Liver (tissue), 9 donors: ENCODE data around the gene TRNAU1AP. TPM values are rescaled to one million over a fixed set of nuclear protein-coding genes. Genes with fewer than 3 reads are reported as not detected.

Experiments
- DNase-seq: peaks from one replicate; pipeline ENCODE4 v3.0.0-alpha.2; 2017; ENCODE audit warnings: low spot score
- H3K27ac ChIP-seq, 2 donors: one replicate each; pipeline ENCODE4 v1.7.0; 2013; ENCODE audit warnings: inconsistent platforms in 2 of 2, low read length in 2 of 2, control low read depth in 1 of 2, low read depth in 1 of 2, mild to moderate bottlenecking in 1 of 2
- H3K27me3 ChIP-seq, 4 donors: one replicate each; pipeline versions ENCODE4 v1.6.1 to v1.7.0; 2013; ENCODE audit warnings: low read length in 3 of 4, inconsistent platforms in 1 of 4, mild to moderate bottlenecking in 1 of 4, moderate library complexity in 1 of 4; ENCODE audit not compliant: control insufficient read depth in 4 of 4, insufficient read depth in 4 of 4
- H3K36me3 ChIP-seq, 4 donors: one replicate each; pipeline versions ENCODE4 v1.6.1 to v1.7.0; 2013; ENCODE audit warnings: low read length in 3 of 4, mild to moderate bottlenecking in 3 of 4, low read depth in 1 of 4, moderate library complexity in 1 of 4; ENCODE audit not compliant: control insufficient read depth in 4 of 4, insufficient read depth in 3 of 4
- H3K4me1 ChIP-seq, 4 donors: one replicate each; pipeline versions ENCODE4 v1.6.1 to v1.7.0; 2013; ENCODE audit warnings: low read length in 3 of 4, mild to moderate bottlenecking in 3 of 4, moderate library complexity in 1 of 4; ENCODE audit not compliant: control insufficient read depth in 4 of 4, insufficient read depth in 4 of 4
- H3K4me3 ChIP-seq, 3 donors: one replicate each; pipeline versions ENCODE4 v1.6.1 to v1.7.0; 2013; ENCODE audit warnings: low read length in 3 of 3, control low read depth in 1 of 3, low read depth in 1 of 3, mild to moderate bottlenecking in 1 of 3
- H3K9ac ChIP-seq, 2 donors: one replicate each; pipeline ENCODE4 v1.7.0; 2013; ENCODE audit warnings: low read length in 2 of 2, mild to moderate bottlenecking in 2 of 2, moderate library complexity in 2 of 2, control low read depth in 1 of 2, low read depth in 1 of 2
- H3K9me3 ChIP-seq, 4 donors: one replicate each; pipeline versions ENCODE4 v1.6.1 to v1.7.0; 2013; ENCODE audit warnings: low read length in 3 of 4; ENCODE audit not compliant: control insufficient read depth in 4 of 4
- ATF3 ChIP-seq: IDR thresholded peaks from 2 replicates; pipeline ENCODE4 v1.6.1; 2016; ENCODE audit warnings: antibody characterized with exemption
- CTCF ChIP-seq: fragments of 150-350 bp; IDR thresholded peaks from 2 replicates; pipeline ENCODE4 v1.5.1; 2017; ENCODE audit warnings: improper control_type of control experiment, low read depth, low read length; ENCODE audit not compliant: missing input control
- FOXA1 ChIP-seq: IDR thresholded peaks from 2 replicates; pipeline ENCODE4 v1.6.1; 2016; ENCODE audit warnings: antibody characterized with exemption
- FOXA2 ChIP-seq: IDR thresholded peaks from 2 replicates; pipeline ENCODE4 v1.6.1; 2016; ENCODE audit warnings: antibody characterized with exemption
- GABPA ChIP-seq, 2 donors: IDR thresholded peaks in 1 of 2; conservative IDR thresholded peaks in 1 of 2; 2 replicates each; pipeline ENCODE4 v1.6.1; 2016; ENCODE audit warnings: antibody characterized with exemption in 2 of 2, mild to moderate bottlenecking in 1 of 2, moderate library complexity in 1 of 2
- HNF4A ChIP-seq, 2 donors: conservative IDR thresholded peaks; 2 replicates each; pipeline ENCODE4 v1.6.1; 2016; ENCODE audit warnings: antibody characterized with exemption in 2 of 2, mild to moderate bottlenecking in 2 of 2
- HNF4G ChIP-seq: IDR thresholded peaks from 2 replicates; pipeline ENCODE4 v1.6.1; 2016; ENCODE audit warnings: antibody characterized with exemption
- JUND ChIP-seq, 2 donors: IDR thresholded peaks; 2 replicates each; pipeline ENCODE4 v1.6.1; 2016; ENCODE audit warnings: antibody characterized with exemption in 2 of 2
- MAX ChIP-seq: IDR thresholded peaks from 2 replicates; pipeline ENCODE4 v1.6.1; 2016; ENCODE audit warnings: antibody characterized with exemption
- NR2F2 ChIP-seq: IDR thresholded peaks from 2 replicates; pipeline ENCODE4 v1.6.1; 2016; ENCODE audit warnings: antibody characterized with exemption
- RAD21 ChIP-seq, 2 donors: IDR thresholded peaks; 2 replicates each; pipeline ENCODE4 v1.6.1; 2016; ENCODE audit warnings: antibody characterized with exemption in 2 of 2, mild to moderate bottlenecking in 2 of 2
- REST ChIP-seq: IDR thresholded peaks from 2 replicates; pipeline ENCODE4 v1.6.1; 2016; ENCODE audit warnings: antibody characterized with exemption, mild to moderate bottlenecking
- RXRA ChIP-seq, 2 donors: IDR thresholded peaks; 2 replicates each; pipeline ENCODE4 v1.6.1; 2017 to 2018; ENCODE audit warnings: antibody characterized with exemption in 2 of 2, mild to moderate bottlenecking in 1 of 2
- SP1 ChIP-seq: IDR thresholded peaks from 2 replicates; pipeline ENCODE4 v1.6.1; 2018; ENCODE audit warnings: antibody characterized with exemption, mild to moderate bottlenecking
- TAF1 ChIP-seq: conservative IDR thresholded peaks from 2 replicates; pipeline ENCODE4 v1.6.1; 2016; ENCODE audit warnings: antibody characterized with exemption, mild to moderate bottlenecking
- YY1 ChIP-seq: IDR thresholded peaks from 2 replicates; pipeline ENCODE4 v1.6.1; 2016; ENCODE audit warnings: antibody characterized with exemption, mild to moderate bottlenecking
- ZBTB33 ChIP-seq: IDR thresholded peaks from 2 replicates; pipeline ENCODE4 v1.6.1; 2016; ENCODE audit warnings: antibody characterized with exemption
- WGBS: extraction: QIAGEN DNeasy Blood & Tissue Kit; methylation state at CpG from one replicate; pipeline ENCODE4 v1.1.7; 2013; 5-methylcytosine and 5-hydroxymethylcytosine counted together
- polyA plus RNA-seq, 2 donors: library from polyadenylated mRNA; stranded (reverse) in 1 of 2; unstranded in 1 of 2; fragments of 200-250 nt in 1 of 2; fragments of >200 nt in 1 of 2; fragmentation: Nextera tagmentation in 1 of 2; extraction: Ambion mirVana in 1 of 2; gene quantifications; one replicate each; pipeline versions ENCODE4 v1.2.1 to v1.2.3, GENCODE V29; 2013 to 2015
- total RNA-seq, 2 donors: library from RNA; depleted of rRNA; stranded (reverse); fragments of >200 nt; gene quantifications; one replicate each; pipeline ENCODE4 v1.2.3, GENCODE V29; 2014
- donor health status: healthy.
- donor health status: healthy.
- donor health status: healthy.
- donor health status: healthy.
- donor health status: healthy.

TRNAU1AP gene
- total and polyA plus RNA-seq, 4 donors, result 5.6 to 12.0 (median 8.8) TPM

GRCh38 chr1:28578696-28579218, 25.9 kb downstream of the TRNAU1AP start:
- DNase-seq, result no peak
- 87% methylated on average over 6 of the region's 6 CpGs for WGBS
- no peak overlapping the region for H3K27ac ChIP-seq
- H3K9ac ChIP-seq, result no peak overlapping the region
- H3K4me3 ChIP-seq, result no peak overlapping the region
- TF ChIP-seq HNF4A (conservative IDR thresholded peaks at IDR 0.05) (no peak), RAD21 (IDR thresholded peaks at IDR 0.05) (no peak), HNF4G (no peak), YY1 (no peak), JUND (IDR thresholded peaks at IDR 0.05) (no peak), RXRA (IDR thresholded peaks at IDR 0.05) (no peak), FOXA2 (no peak), ATF3 (no peak), GABPA (IDR thresholded peaks at IDR 0.05 in 1 of 2, conservative IDR thresholded peaks at IDR 0.05 in 1 of 2) (no peak), FOXA1 (no peak), TAF1 (no peak), SP1 (no peak), REST (no peak), ZBTB33 (no peak), MAX (no peak), NR2F2 (no peak)
- no peaks in the 10 kb centered on the region for H3K9me3 ChIP-seq
- H3K27me3 ChIP-seq, result no peaks in the 10 kb centered on the region
- H3K4me1 ChIP-seq, result peaks cover 0 to 28% (median 13%) of the 10 kb centered on the region in 4 donors
- H3K36me3 ChIP-seq, result peaks cover 2 to 24% (median 20%) of the 10 kb centered on the region in 4 donors

GRCh38 chr1:28579401-28579800, 26.5 kb downstream of the TRNAU1AP start:
- DNase-seq, result no peak
- WGBS, result 91% methylated on average over 1 of the region's 1 CpG
- H3K36me3 ChIP-seq, result peaks cover 2 to 24% (median 20%) of the 10 kb centered on the region in 4 donors
- TF ChIP-seq YY1, result no peak
- no peak for TF ChIP-seq CTCF
- TF ChIP-seq ATF3, result no peak
- no peaks in the 10 kb centered on the region for H3K27me3 ChIP-seq
- H3K9me3 ChIP-seq, result no peaks in the 10 kb centered on the region
- H3K9ac ChIP-seq, result no peak overlapping the region
- H3K4me3 ChIP-seq, result no peak overlapping the region
- no peak overlapping the region for H3K27ac ChIP-seq
- peaks cover 0 to 28% (median 13%) of the 10 kb centered on the region in 4 donors for H3K4me1 ChIP-seq
